HAP-1 (cell line): Measurements from ENCODE around the gene TEX264.

Experiments
- DNase-seq, 2 experiments: peaks; one replicate each; pipeline ENCODE4 v3.0.0-alpha.2; 2016 to 2020; ENCODE audit warnings: low spot score in 2 of 2
- H3K27me3 ChIP-seq: fragments of 250-450 bp; sonication (Bioruptor Pico); 2 replicates; pipeline ENCODE4 v1.5.1; 2020; ENCODE audit warnings: low read depth, mild to moderate bottlenecking, moderate library complexity
- H3K36me3 ChIP-seq: fragments of 250-450 bp; sonication (Bioruptor Pico); replicated peaks from 2 replicates; pipeline ENCODE4 v1.5.1; 2020; ENCODE audit warnings: mild to moderate bottlenecking
- H3K4me1 ChIP-seq: fragments of 250-450 bp; sonication (Bioruptor Pico); 2 replicates; pipeline ENCODE4 v1.5.1; 2020; ENCODE audit warnings: mild to moderate bottlenecking
- H3K4me3 ChIP-seq: fragments of 250-450 bp; sonication (Bioruptor Pico); 2 replicates; pipeline ENCODE4 v1.5.1; 2020; ENCODE audit warnings: mild to moderate bottlenecking, moderate library complexity
- H3K9me3 ChIP-seq: fragments of 250-450 bp; sonication (Bioruptor Pico); 2 replicates; pipeline ENCODE4 v1.5.1; 2020; ENCODE audit warnings: mild to moderate bottlenecking, moderate library complexity
- in situ Hi-C: fragments of 300-500 bp; cut with MboI; formaldehyde crosslinking; loops from 3 replicates; pipeline ENCODE4 v1.14.3; 2020; ENCODE audit warnings: low sequenced_read_pairs, inconsistent platforms, mixed read lengths

The TEX264 gene

DNA sequence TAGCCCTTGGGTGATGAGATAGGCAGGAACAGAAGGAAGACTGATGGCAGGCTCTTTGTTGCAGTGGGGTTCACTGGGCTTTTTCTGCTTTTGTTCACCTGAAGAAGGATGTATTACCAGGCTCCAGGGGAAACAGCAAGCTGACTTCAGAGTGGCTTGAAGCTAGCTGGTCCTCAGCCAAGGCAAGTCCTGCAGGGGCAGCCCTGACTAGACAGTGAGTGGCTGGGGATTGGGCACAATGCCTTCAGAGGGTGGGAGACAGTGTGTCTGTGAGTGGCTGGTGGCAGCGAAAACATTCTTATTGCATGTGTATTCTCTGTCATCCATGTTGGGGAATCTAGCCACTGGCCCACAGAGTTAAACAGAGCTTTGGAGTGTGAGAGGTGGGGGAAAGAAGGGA is 2.3 kb upstream of the TEX264 start:
- in situ Hi-C loops, result loop anchor here (5.0 kb wide), 1 partner anchor 166 kb away; the partner anchor contains the start of gene DCAF1
- no peaks in the 10 kb centered on the region for H3K9me3 ChIP-seq

GRCh38 chr3:51669241-51670052 is 1.6 kb upstream of the TEX264 start:
- in situ Hi-C loops, result loop anchor here (5.0 kb wide), 1 partner anchor 167 kb away; the partner anchor contains the start of gene DCAF1
- Histone ChIP-seq H3K4me1 (peaks cover 14% of the 10 kb centered on the region), H3K36me3 (no peaks in the 10 kb centered on the region; the same call in 1 of the 2 replicates), H3K9me3 (no peaks in the 10 kb centered on the region), H3K27me3 (no peaks in the 10 kb centered on the region), H3K4me3 (no peak overlapping the region)
- peak; percentile 86 to 92 for DNase-seq

More for the DNA sequence above, 2.3 kb upstream of the TEX264 start:
- DNase-seq, result no peak
- Histone ChIP-seq H3K4me1 (peaks cover 14% of the 10 kb centered on the region), H3K36me3 (no peaks in the 10 kb centered on the region; the same call in 1 of the 2 replicates), H3K4me3 (no peak overlapping the region), H3K27me3 (no peaks in the 10 kb centered on the region)

- peaks cover under 1% of the 10 kb centered on the region; the same call in 1 of the 2 replicates for H3K36me3 ChIP-seq
- H3K27me3 ChIP-seq, result no peaks in the 10 kb centered on the region
- H3K9me3 ChIP-seq, result no peaks in the 10 kb centered on the region
- no peak for DNase-seq
- peaks cover 14% of the 10 kb centered on the region for H3K4me1 ChIP-seq
- in situ Hi-C loops, result no loop called here
- peak overlapping the region; percentile 84 for H3K4me3 ChIP-seq
Observed at GRCh38 chr3:51670053-51670822, 814 bp upstream of the TEX264 start.

DNA sequence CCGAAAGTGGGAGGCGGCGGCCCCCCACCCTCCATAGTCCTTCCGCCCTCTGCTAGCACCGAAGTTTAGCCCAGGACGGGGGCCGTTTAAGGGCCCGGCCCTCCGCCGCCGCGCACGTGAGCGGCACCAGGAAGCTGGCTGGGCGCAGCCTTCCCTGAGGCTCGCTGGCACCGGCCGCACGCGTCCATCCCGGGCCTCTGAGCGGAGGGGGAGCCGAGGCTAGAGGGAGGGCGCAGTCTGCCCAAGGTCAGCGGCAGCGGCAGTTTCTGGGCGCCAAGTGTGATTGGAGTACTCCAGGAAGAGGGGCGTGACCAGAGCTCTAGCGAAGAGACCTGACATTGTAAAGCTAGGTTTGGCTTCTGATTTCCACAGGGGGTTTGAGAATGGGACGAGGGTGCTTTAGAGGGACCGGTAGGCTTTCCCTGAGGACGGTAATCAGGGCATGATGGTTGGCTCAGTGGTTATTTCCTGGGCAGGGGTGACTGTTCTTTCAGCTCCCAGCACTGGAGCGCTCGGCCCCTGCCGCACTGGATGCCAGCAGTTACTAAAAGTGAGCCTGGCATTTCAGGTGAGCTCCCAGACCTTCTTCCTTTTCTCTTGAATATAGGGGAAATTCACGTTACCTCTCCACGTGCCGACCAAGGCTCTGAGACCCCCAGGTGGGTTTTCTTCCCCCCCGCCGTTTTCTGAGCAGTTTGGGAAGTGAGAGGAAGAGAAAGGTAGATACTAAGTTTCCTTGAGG is 853 bp downstream of the TEX264 start:
- in situ Hi-C loops, result no loop called here

DNA sequence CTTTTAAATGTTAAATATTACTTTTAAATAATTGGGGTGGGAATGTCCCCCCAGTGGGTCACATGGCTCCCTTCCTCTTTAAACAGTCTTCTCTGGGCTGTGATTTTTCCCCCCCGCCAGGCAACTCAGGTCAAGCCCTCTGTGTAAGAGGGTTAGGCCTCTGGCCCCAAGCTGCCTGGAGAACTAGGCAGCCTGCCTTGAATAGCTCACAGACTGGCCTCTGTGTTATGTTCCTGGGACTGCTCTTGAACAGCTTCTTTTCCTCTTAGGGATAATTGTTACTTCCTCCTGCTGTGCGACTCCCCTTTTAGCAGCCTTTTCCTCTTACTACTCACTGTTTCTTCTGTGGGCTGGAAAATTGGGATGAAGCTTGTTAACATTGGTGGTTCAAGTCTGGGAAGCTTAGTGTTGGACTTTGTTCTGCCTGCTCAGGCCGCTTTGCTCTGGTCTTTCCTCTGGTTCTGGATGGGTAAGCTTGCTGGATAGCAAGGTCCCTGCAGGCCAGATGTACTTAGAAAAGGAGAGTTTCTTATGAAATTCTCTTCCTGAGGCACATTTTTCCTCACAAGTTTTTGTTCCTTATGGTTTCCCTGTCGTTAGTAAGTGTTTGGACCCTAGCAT is 2.2 kb downstream of the TEX264 start:
- Histone ChIP-seq H3K36me3 (peaks cover 11% of the 10 kb centered on the region; the same call in 1 of the 2 replicates), H3K4me3 (no peak overlapping the region), H3K9me3 (no peaks in the 10 kb centered on the region), H3K4me1 (peaks cover 14% of the 10 kb centered on the region), H3K27me3 (no peaks in the 10 kb centered on the region)
- in situ Hi-C loops, result no loop called here
- peak in 1 of 2 experiments; percentile 7 for DNase-seq

More for the DNA sequence above, 853 bp downstream of the TEX264 start:
- peaks cover 14% of the 10 kb centered on the region for H3K4me1 ChIP-seq
- H3K27me3 ChIP-seq, result no peaks in the 10 kb centered on the region
- H3K36me3 ChIP-seq, result peaks cover 6% of the 10 kb centered on the region; the same call in 1 of the 2 replicates
- peak overlapping the region; percentile 84 for H3K4me3 ChIP-seq
- DNase-seq, result peak; percentile 71 to 90
- H3K9me3 ChIP-seq, result no peaks in the 10 kb centered on the region

DNA sequence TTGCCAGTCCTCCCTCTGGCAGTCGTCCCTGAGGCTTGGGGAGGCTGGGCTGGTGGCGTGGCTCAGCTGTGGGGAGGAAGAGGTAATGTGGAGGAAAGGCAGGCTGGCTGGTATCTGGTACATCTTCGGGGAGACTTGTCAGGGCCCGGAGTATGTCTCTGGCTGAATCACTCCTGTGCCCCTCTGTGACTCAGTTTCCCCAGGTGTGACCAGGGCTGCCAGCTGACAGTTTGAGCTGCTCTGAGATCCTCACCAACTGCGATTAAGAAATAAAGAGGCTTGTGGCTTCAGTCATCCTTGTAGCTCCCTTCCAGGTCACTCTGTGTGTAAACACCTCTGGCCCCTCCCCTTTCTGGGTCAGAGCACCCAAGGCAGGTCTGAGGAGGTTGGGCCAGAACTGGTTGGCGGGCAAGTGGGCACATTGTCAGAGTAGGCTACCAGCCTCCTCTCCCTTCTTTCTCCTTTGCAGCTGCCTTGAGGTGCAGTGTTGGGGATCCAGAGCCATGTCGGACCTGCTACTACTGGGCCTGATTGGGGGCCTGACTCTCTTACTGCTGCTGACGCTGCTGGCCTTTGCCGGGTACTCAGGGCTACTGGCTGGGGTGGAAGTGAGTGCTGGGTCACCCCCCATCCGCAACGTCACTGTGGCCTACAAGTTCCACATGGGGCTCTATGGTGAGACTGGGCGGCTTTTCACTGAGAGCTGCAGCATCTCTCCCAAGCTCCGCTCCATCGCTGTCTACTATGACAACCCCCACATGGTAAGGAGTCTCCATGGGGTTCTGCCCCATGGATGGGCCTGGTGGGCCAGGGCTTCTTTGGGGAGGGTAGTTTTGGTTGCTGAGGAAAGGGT is 3.0 kb downstream of the TEX264 start:
- Histone ChIP-seq H3K4me3 (no peak overlapping the region), H3K36me3 (peaks cover 11% of the 10 kb centered on the region; the same call in 1 of the 2 replicates), H3K4me1 (peaks cover 12% of the 10 kb centered on the region), H3K27me3 (no peaks in the 10 kb centered on the region), H3K9me3 (no peaks in the 10 kb centered on the region)
- peak in 1 of 2 experiments; percentile 5 for DNase-seq
- in situ Hi-C loops, result no loop called here

DNA sequence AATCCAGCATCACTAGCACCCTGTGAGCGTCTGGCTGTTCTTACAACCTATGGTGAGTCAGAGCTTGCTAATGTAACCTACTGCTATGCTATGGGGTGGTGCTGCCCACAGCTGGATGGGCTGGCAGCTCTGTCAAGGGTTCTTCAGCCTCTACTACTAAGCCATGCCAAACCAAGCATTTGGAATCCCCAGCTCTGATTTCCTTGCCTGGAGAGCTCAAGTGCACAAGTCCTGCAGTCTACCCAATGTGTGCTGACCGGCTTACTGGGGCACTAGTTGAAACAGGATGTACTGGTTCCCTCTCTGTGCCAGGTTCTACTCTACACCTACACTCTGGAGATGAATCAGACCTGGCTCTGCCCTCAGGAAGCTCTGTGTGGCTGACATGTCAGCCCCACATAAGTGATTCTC is 4.2 kb downstream of the TEX264 start:
- Histone ChIP-seq H3K4me3 (no peak overlapping the region), H3K9me3 (no peaks in the 10 kb centered on the region), H3K4me1 (peaks cover 11% of the 10 kb centered on the region), H3K27me3 (no peaks in the 10 kb centered on the region), H3K36me3 (peaks cover 11% of the 10 kb centered on the region; the same call in 1 of the 2 replicates)
- in situ Hi-C loops, result no loop called here
- no peak for DNase-seq

DNA sequence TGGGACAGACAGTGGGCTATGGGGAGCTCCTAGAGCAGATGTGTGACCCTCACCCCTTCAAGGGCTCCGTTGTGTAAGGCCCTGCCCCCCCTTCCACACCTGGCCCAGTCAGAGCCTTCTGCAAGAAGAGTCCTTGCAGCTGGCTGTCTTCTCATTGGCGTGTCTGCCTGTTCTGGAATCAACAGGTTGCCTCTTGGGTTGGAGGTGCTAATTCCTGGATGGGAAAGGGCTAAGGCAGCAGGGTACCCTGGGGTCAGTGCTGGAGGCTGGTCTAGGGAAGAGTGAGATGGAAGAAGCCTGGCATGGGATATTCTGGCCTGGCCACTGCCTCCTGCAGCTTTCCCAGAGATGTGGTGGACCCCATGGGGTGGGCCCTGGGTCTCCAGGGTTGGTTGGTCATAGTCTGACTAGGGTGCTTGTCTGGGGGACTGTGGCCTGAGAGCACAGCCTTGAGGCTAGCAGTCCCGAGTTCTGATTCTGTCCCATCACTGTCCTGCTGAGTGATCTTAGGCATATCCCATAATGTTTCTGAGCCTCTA is 5.1 kb downstream of the TEX264 start:
- peaks cover 11% of the 10 kb centered on the region; the same call in 1 of the 2 replicates for H3K36me3 ChIP-seq

DNA sequence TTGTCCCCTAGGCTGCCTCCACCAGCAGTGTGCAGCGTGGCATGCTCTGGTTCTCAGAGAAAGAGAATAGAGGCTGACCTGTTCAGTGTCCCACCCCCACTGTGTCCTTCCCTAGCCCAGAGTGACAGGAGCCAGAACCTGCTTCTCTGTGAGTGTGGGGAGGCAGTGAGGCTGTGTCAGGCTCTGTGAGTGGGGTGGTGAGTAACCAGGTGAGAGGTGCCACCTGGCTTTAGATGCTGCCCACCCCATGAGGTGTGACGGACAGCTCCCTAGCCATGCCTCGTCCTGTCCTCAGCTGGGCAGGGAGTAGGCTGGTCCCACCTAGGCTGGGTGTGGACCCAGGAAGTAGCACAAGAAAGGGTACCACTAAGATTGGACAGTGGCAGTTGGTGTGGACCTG is 6.3 kb downstream of the TEX264 start:
- in situ Hi-C loops, result no loop called here
- peaks cover 3% of the 10 kb centered on the region for H3K4me1 ChIP-seq
- H3K4me3 ChIP-seq, result no peak overlapping the region
- H3K36me3 ChIP-seq, result peaks cover 16% of the 10 kb centered on the region
- no peaks in the 10 kb centered on the region for H3K27me3 ChIP-seq
- no peaks in the 10 kb centered on the region for H3K9me3 ChIP-seq
- DNase-seq, result no peak

More for the DNA sequence above, 5.1 kb downstream of the TEX264 start:
- peaks cover 8% of the 10 kb centered on the region for H3K4me1 ChIP-seq
- no peaks in the 10 kb centered on the region for H3K9me3 ChIP-seq
- no peak overlapping the region for H3K4me3 ChIP-seq
- in situ Hi-C loops, result no loop called here
- DNase-seq, result no peak
- no peaks in the 10 kb centered on the region for H3K27me3 ChIP-seq

DNA sequence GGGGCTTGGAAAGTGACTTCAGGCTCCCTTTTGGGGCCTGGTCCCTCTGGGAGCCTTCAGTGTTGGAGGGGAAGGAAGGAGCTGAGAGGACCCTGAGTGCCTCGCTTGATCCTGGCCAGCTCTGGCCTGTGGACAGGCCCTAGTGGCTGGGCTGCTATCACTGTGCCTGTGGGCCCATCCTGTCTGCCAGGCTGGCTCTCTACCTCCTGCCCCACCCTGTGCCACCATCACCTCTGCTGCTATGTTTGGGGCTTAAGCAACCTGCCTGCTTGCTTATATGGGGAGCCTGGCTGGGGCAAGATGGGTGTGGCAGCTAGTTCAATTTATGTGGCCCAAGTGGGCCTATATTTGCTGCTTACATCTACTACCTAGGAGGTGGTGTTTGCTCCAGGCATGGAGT is 7.1 kb downstream of the TEX264 start:
- in situ Hi-C loops, result no loop called here

GRCh38 chr3:51678641-51679040 is 7.6 kb downstream of the TEX264 start:
- in situ Hi-C loops, result no loop called here
- no peaks in the 10 kb centered on the region for H3K27me3 ChIP-seq
- H3K9me3 ChIP-seq, result no peaks in the 10 kb centered on the region
- H3K4me1 ChIP-seq, result no peaks in the 10 kb centered on the region
- DNase-seq, result no peak
- H3K36me3 ChIP-seq, result peaks cover 19% of the 10 kb centered on the region
- H3K4me3 ChIP-seq, result no peak overlapping the region

More for the DNA sequence above, 7.1 kb downstream of the TEX264 start:
- Histone ChIP-seq H3K27me3 (no peaks in the 10 kb centered on the region), H3K4me1 (no peaks in the 10 kb centered on the region), H3K4me3 (no peak overlapping the region), H3K9me3 (no peaks in the 10 kb centered on the region), H3K36me3 (peaks cover 19% of the 10 kb centered on the region)
- DNase-seq, result no peak

DNA sequence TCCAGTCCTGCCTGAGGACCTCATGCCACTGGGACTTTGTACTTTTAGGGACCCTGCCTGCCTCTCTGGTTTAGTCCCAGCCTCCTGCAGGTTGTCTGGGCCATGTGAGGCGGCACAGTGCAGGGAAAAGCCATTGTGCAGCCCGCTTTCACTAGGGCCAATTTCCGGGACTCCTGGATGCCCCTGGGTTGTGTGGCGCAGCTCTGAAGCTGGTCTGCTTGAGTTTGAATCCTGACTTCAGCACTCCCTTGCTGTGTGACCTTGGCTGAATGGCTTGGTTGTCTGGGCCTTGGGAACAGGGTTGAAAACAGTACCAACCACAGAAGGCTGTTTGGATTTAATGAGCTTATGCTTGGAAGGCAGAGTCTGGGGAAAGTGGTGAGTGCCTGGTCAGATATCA is 8.3 kb downstream of the TEX264 start:
- Histone ChIP-seq H3K4me3 (no peak overlapping the region), H3K9me3 (no peaks in the 10 kb centered on the region), H3K36me3 (peaks cover 21% of the 10 kb centered on the region), H3K27me3 (no peaks in the 10 kb centered on the region), H3K4me1 (no peaks in the 10 kb centered on the region)
- no peak for DNase-seq
- in situ Hi-C loops, result no loop called here
